Endothelial cell of umbilical vein (primary cell): Measurements from ENCODE around the gene TNS1. TPM values are rescaled to one million over a fixed set of nuclear protein-coding genes. Genes with fewer than 3 reads are reported as not detected.

ENCODE experiments used
- BruUV-seq: library from RNA; stranded (reverse); fragments of 400-500 nt; replicated peaks from 2 replicates; lab custom pipeline; 2021; lab: Mats Ljungman, UMichigan
- CTCF ChIA-PET: fragments of 300-600, 350-600 bp; sonication (Branson Sonifier 250); formaldehyde crosslinking; loops from one replicate; lab custom pipeline; 2021; ENCODE audit warnings: antibody characterized with exemption, inconsistent platforms; lab: Charles Lee
- POLR2A ChIA-PET: fragments of 300-600, 350-600 bp; sonication (Branson Sonifier 250); formaldehyde crosslinking; loops from one replicate; lab custom pipeline; 2021; ENCODE audit warnings: antibody characterized with exemption, inconsistent platforms; lab: Charles Lee
- DNase-seq: peaks from one replicate; pipeline ENCODE4 v3.0.0-alpha.2; 2011; ENCODE audit warnings: low read depth, low spot score
- FAIRE-seq: peaks from 2 replicates; lab custom pipeline; 2011; peaks lifted over from hg19 to GRCh38; lab: Jason Lieb, UNC
- H2AFZ ChIP-seq: 2 replicates; pipeline ENCODE4 v1.6.0; 2012; ENCODE audit warnings: low read depth, low read length, control low read depth, inconsistent platforms
- H3K27ac ChIP-seq: 2 replicates; pipeline ENCODE4 v1.5.1; 2011; ENCODE audit warnings: low read depth, mild to moderate bottlenecking, control low read depth, low read length, moderate library complexity; ENCODE audit not compliant: insufficient read depth
- H3K27me3 ChIP-seq, 2 experiments: 2 replicates each; pipeline versions ENCODE4 v1.6.0 to v1.6.1; 2011; ENCODE audit warnings: low read length in 2 of 2, mixed read lengths in 1 of 2; ENCODE audit not compliant: control insufficient read depth in 2 of 2, insufficient read depth in 2 of 2
- H3K36me3 ChIP-seq, 2 experiments: 2 replicates in 1 of 2; 3 replicates in 1 of 2; pipeline ENCODE4 v1.5.1; 2011; ENCODE audit warnings: low read length in 2 of 2, mild to moderate bottlenecking in 1 of 2, moderate library complexity in 1 of 2; ENCODE audit not compliant: control insufficient read depth in 2 of 2, insufficient read depth in 2 of 2; ENCODE audit errors: extremely low read depth in 1 of 2
- H3K4me1 ChIP-seq: 3 replicates; pipeline ENCODE4 v1.5.1; 2011; ENCODE audit warnings: mild to moderate bottlenecking, low read length; ENCODE audit not compliant: control insufficient read depth, insufficient read depth; ENCODE audit errors: extremely low read depth
- H3K4me2 ChIP-seq: 2 replicates; pipeline ENCODE4 v1.6.1; 2011; ENCODE audit warnings: low read length, control low read depth, mixed read lengths; ENCODE audit not compliant: insufficient read depth
- H3K4me3 ChIP-seq, 3 experiments: fragments of 200-600 bp in 1 of 3; sonication (generic), shearing (Covaris generic) in 1 of 3; replicated peaks in 1 of 3; 2 replicates each; pipeline ENCODE4 v1.5.1; 2011 to 2016; ENCODE audit warnings: control low read depth in 3 of 3, low read length in 3 of 3, mild to moderate bottlenecking in 2 of 3, inconsistent platforms in 1 of 3, low read depth in 1 of 3, moderate library complexity in 1 of 3; ENCODE audit not compliant: insufficient read depth in 1 of 3
- H3K79me2 ChIP-seq: 2 replicates; pipeline ENCODE4 v1.6.0; 2012; ENCODE audit warnings: low read length, inconsistent platforms; ENCODE audit not compliant: control insufficient read depth, insufficient read depth
- H3K9ac ChIP-seq: replicated peaks from 2 replicates; pipeline ENCODE3; 2011; ENCODE audit warnings: low read length, control low read depth; ENCODE audit not compliant: insufficient read depth; ENCODE audit errors: extremely low read depth
- H3K9me1 ChIP-seq: replicated peaks from 3 replicates; pipeline ENCODE4 v1.6.0; 2011; ENCODE audit warnings: mild to moderate bottlenecking, low read length; ENCODE audit not compliant: control insufficient read depth, insufficient read depth; ENCODE audit errors: extremely low read depth
- H3K9me3 ChIP-seq: replicated peaks from 2 replicates; pipeline ENCODE4 v1.5.1; 2012; ENCODE audit warnings: low read length, inconsistent platforms; ENCODE audit not compliant: control insufficient read depth, insufficient read depth
- H4K20me1 ChIP-seq: replicated peaks from 2 replicates; pipeline ENCODE3; 2011; ENCODE audit warnings: mild to moderate bottlenecking, low read length; ENCODE audit not compliant: control insufficient read depth, insufficient read depth; ENCODE audit errors: extremely low read depth
- CTCF ChIP-seq, 2 donors: IDR thresholded peaks; 1 replicate in 1 of 2; 2 replicates in 1 of 2; pipeline ENCODE4 v1.5.1; 2011; ENCODE audit warnings: low read length in 2 of 2, mild to moderate bottlenecking in 2 of 2, moderate library complexity in 2 of 2, control low read depth in 1 of 2, inconsistent platforms in 1 of 2, low read depth in 1 of 2; ENCODE audit not compliant: insufficient read depth in 1 of 2; ENCODE audit errors: extremely low read depth in 1 of 2
- EZH2 ChIP-seq: IDR thresholded peaks from 2 replicates; pipeline ENCODE4 v1.6.1; 2012; ENCODE audit warnings: borderline replicate concordance, low read depth, mild to moderate bottlenecking, moderate library complexity, low read length, inconsistent platforms; ENCODE audit not compliant: severe bottlenecking
- FOS ChIP-seq: IDR thresholded peaks from 2 replicates; pipeline ENCODE4 v1.6.1; 2011; ENCODE audit warnings: mild to moderate bottlenecking, low read length, moderate library complexity, borderline replicate concordance; ENCODE audit not compliant: insufficient read depth
- GATA2 ChIP-seq: IDR thresholded peaks from 2 replicates; pipeline ENCODE4 v1.7.0; 2011; ENCODE audit warnings: low read depth, mild to moderate bottlenecking, moderate library complexity, mixed read lengths, low read length; ENCODE audit not compliant: insufficient read length, insufficient read depth
- JUN ChIP-seq: IDR thresholded peaks from 2 replicates; pipeline ENCODE4 v1.6.1; 2011; ENCODE audit warnings: borderline replicate concordance, low read depth; ENCODE audit not compliant: insufficient read length, insufficient read depth
- MAX ChIP-seq: IDR thresholded peaks from 2 replicates; pipeline ENCODE4 v1.6.1; 2011; ENCODE audit not compliant: insufficient read depth, insufficient read length
- MYC ChIP-seq: IDR thresholded peaks from one replicate; pipeline ENCODE4 v1.6.1; 2011; ENCODE audit warnings: mild to moderate bottlenecking, low read depth, low read length
- POLR2A ChIP-seq: IDR thresholded peaks from 2 replicates; pipeline ENCODE4 v1.6.1; 2012; ENCODE audit warnings: low read depth, mild to moderate bottlenecking, control low read depth, low read length
- dilution Hi-C: fragments of 300-500 bp; cut with MboI; formaldehyde crosslinking; loops from one replicate; pipeline ENCODE4 v1.15.0; 2019; ENCODE audit warnings: low sequenced_read_pairs; ENCODE audit not compliant: extremely low pct_ligation_motif_present
- intact Hi-C: fragments of 100-400 bp; cut with micrococcal nuclease; formaldehyde crosslinking; loops from one replicate; pipeline ENCODE4 v1.10.0; 2022
- polyA plus RNA-seq, 4 experiments: library from polyadenylated mRNA; depleted of rRNA in 3 of 4; stranded (reverse) in 3 of 4; unstranded in 1 of 4; fragments of >200 nt; gene quantifications; 2 replicates each; pipeline versions ENCODE4 v1.2.1 to v1.2.3, GENCODE V29; 2011 to 2012; ENCODE audit warnings: missing spikeins in 1 of 4
- total RNA-seq: library from RNA; stranded (reverse); gene quantifications from 2 replicates; pipeline ENCODE4 v1.2.3, GENCODE V29; 2021

Gene TNS1
- total and polyA plus RNA-seq, 2 donors (not counting 3 experiments of a cell fraction or from before 2014, with no cell fraction given): 11.0 to 52.1 TPM

- no peak overlapping the region for H2AFZ ChIP-seq
- POLR2A ChIA-PET: no interaction called here
- H4K20me1 ChIP-seq: no peaks in the 10 kb centered on the region
- H3K9me1 ChIP-seq: no peaks in the 10 kb centered on the region
- no peaks in the 10 kb centered on the region for H3K9me3 ChIP-seq
- H3K27ac ChIP-seq: peak overlapping the region; percentile 74
- dilution Hi-C loops (no loop called here), intact Hi-C loops (loop anchor here (1.0 to 2.0 kb wide), 8 partner anchors 16 to 209 kb away; partner anchors contain the start of gene RUFY4)
- H3K27me3 ChIP-seq: no peaks in the 10 kb centered on the region
- FAIRE-seq: peak; percentile 84
- DNase-seq: peak; percentile 54
- CTCF ChIA-PET: interaction anchor here (0.6 to 6.8 kb wide), 65 partner anchors 9 to 282 kb away, joined by 3 to 196 read pairs (median 4); partner anchors contain the start of genes RUFY4 and TNS1
- no peaks in the 10 kb centered on the region for H3K36me3 ChIP-seq
- BruUV-seq: no TSS peak
- no peaks in the 10 kb centered on the region for H3K79me2 ChIP-seq
- peaks cover 33% of the 10 kb centered on the region for H3K4me1 ChIP-seq
- peak overlapping the region; percentile 87 for H3K9ac ChIP-seq
- TF ChIP-seq CTCF (IDR thresholded peaks at IDR 0.05; ENCODE audit: extremely low read depth in 1 of 2, insufficient read depth in 1 of 2, low read depth in 1 of 2, low read length in 2 of 2): peak; percentile 80 to 96
- TF ChIP-seq MAX: no peak
- H3K4me2 ChIP-seq: peak overlapping the region; percentile 48
- peak overlapping the region in 1 of 3 experiments; percentile 59 for H3K4me3 ChIP-seq
These were observed 8.9 kb downstream of the TNS1 start for GRCh38 chr2:217993817-217994463.

- peak; percentile 82 for DNase-seq
- Histone ChIP-seq H3K79me2 (no peaks in the 10 kb centered on the region), H4K20me1 (no peaks in the 10 kb centered on the region), H3K4me1 (peaks cover 36% of the 10 kb centered on the region), H2AFZ (peak overlapping the region; percentile 5), H3K4me2 (peak overlapping the region; percentile 48), H3K9ac (peak overlapping the region; percentile 87), H3K9me1 (no peaks in the 10 kb centered on the region), H3K36me3 (no peaks in the 10 kb centered on the region), H3K4me3 (peak overlapping the region in 1 of 3 experiments; percentile 59), H3K9me3 (no peaks in the 10 kb centered on the region), H3K27ac (peak overlapping the region; percentile 74), H3K27me3 (no peaks in the 10 kb centered on the region)
- peak; percentile 77 for FAIRE-seq
- no peak for TF ChIP-seq MYC
- no peak for TF ChIP-seq POLR2A
- peak; percentile 28 for TF ChIP-seq GATA2
- TF ChIP-seq EZH2: no peak
- TF ChIP-seq JUN: peak; percentile 86
- TF ChIP-seq CTCF (IDR thresholded peaks at IDR 0.05; ENCODE audit: extremely low read depth in 1 of 2, insufficient read depth in 1 of 2, low read depth in 1 of 2, low read length in 2 of 2): no peak
- peak; percentile 51 for TF ChIP-seq FOS
- dilution Hi-C loops (no loop called here), intact Hi-C loops (loop anchor here (1.0 kb wide), 4 partner anchors 17 to 204 kb away; no protein-coding TSS in a partner anchor)
- no TSS peak for BruUV-seq
- ChIA-PET CTCF (interaction anchor here (1.0 to 6.8 kb wide), 36 partner anchors 9 to 210 kb away, joined by 3 to 196 read pairs (median 6); partner anchors contain the start of gene TNS1), POLR2A (no interaction called here)
These were observed 9.7 kb downstream of the TNS1 start for GRCh38 chr2:217993138-217993537.
